GM21529 (cell line): ENCODE results near the gene PPM1E.
"Not testable (repeated sequence)": the region's sequence is repeated elsewhere in the genome, so short reads cannot be mapped to it uniquely, and the experiment has no call there.

Experiments used
- ATAC-seq: cut with Tn5 transposase; IDR thresholded peaks from one replicate; pipeline ENCODE4 v1.9.1; 2021; ENCODE audit not compliant: unreplicated experiment

Gene PPM1E

DNA sequence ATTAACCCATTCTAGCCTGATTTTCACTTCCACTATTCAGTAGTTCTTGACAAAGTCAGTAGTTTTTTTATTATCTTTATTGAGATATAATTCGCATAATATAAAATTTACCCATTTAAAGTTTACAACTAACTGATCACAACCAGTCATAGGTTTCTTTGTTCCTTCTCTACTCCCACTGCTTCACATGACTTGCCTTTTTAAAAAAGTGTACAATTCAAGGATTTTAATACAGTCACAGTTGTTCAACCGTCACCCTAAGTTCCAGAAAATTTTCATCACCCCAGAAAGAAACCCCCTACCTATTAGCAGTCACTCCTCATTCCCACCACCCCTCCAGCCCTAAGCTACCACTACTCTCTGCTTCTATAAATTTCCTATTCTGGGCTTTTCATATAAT is 188.5 kb downstream of the PPM1E start:
- no peak for ATAC-seq

DNA sequence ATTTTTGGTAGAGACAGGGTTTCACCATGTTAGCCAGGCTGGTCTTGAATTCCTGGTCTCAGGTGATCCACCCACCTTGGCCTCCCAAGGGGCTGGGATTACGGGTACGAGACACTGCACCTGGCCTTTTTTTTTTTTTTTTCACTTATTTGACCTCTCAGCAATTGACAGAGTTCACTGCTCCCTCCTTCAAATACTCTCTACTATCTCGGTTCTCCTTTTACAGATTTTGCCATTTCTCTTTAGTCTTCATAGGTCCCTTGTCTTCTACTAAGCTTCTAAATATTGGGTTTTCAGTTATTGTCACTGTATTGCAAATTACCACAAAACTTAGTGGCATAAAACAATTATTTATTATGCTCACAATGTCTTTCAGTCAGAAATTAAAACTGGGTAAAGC is 191.8 kb downstream of the PPM1E start:
- ATAC-seq = no peak

DNA sequence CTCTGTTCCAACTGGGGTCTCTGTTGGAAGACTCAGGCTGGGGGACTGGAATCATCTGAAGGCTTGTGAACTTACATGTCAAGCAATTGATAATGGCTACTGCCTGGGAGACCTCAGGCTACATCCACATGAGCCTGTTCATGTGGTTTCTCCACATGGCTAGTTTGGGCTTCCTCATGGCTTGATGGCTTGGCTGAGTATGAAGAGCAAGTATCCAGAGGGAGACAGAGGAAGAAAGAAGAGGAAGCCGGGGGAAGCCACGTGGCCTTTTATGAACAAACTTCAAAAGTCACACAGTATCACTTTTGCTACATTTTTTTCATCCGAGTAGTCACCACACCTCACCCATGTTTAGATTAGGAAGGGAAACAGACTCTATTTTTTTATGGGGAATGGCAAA is 192.2 kb downstream of the PPM1E start:
- ATAC-seq = no peak

DNA sequence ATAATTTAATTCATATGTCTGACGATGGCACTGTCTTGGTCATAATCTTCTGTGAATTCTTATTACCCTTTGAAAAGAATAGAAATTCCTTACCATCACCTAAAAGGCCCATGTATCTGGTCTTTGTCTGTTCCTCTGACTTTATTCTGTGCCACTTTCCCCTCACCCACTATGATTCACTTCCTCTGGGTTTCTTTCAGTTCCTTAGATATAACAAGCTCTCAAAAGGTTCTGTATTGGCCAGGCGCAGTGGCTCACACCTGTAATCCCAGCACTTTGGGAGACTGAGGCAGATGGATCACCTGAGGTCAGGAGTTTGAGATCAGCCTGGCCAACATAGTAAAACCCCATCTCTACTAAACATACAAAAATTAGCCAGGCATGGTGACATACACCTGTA is 198.7 kb downstream of the PPM1E start:
- ATAC-seq = not testable (repeated sequence)

DNA sequence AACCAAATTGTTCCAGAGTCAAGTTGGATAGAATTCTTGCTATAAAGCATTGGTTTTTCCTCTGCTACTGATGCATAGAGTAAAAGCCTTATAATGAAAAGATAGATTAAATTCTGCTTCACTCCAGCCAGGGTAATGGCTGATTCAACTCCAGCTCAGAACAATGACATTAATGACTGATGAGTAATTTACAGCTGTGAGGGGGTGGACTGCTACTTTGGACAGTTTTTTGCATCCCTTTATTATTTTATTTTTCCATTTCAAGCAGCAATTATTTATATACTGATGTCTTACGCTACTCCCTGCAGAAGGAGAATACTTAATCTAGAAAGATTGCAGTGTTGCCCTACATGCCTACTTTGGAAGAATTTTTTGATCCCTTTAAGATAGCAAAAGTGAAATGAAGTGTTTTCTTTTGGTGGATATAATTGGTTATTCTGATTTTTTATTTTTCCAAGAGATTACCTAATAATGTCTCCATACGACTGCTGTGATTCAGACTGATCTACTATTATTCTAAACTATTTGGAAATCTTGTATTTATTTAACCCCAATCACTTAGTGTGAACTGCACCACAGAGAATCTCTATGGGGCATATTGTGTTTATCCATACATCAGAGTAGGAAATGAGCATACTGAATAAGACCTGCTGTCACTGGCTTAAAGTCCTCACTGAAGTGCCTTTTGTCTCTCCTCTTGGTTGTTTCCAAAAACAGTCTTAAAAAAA is 201.5 kb downstream of the PPM1E start:
- no peak for ATAC-seq

DNA sequence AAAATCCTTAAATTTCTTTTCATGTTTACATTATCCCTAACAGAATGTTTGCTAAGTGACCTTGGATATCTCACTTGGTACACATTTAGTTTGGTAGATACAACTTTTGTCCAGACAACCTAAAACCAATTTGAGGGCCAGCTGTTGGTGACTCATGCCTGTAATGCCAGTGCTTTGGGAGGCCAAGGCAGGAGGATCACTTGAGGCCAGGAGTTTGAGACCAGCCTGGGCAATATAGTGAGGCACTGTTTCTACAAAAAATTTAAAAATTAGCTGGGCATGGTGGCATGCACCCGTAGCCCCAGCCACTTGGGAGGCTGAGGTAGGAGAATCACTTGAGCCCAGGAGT is 202.0 kb downstream of the PPM1E start:
- not testable (repeated sequence) for ATAC-seq

DNA sequence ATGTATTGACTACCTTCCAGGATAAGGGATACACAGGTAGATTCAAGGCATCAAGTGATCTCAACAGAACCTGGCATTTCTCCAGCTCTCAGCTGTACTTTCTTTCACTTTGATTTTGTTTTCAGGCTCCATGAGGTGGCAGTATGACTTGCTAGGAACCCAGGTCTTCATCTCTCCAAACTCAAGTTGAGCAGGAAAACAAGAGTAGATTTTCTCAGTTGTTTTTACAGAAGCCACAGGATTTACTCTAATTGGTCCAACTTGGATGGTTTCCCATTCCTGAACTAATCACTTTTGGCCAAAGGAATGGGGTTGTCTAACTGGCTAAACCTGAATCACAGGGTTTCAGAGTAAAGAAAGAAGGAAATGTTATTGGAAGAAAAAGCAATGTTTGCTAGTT is 204.4 kb downstream of the PPM1E start:
- ATAC-seq = no peak

DNA sequence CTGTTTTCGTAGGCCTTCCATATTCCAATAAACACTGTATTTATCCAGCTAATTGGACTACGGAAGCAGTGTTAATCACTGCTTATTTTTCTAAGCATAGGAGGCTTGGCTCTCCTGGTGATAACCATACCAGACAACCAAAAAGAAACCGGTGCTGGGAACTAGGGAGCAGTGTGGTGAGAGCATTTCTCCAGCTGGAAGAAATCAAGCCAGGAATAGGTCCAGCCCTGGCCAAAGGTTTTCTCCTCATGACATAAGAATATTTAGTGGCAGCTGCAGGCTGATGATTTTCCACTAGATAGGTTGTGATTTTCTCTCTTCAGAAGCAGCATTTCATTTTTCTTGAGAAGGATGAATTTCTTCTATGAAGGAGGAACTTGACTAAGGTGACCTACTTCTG is 209.6 kb downstream of the PPM1E start:
- ATAC-seq = no peak

DNA sequence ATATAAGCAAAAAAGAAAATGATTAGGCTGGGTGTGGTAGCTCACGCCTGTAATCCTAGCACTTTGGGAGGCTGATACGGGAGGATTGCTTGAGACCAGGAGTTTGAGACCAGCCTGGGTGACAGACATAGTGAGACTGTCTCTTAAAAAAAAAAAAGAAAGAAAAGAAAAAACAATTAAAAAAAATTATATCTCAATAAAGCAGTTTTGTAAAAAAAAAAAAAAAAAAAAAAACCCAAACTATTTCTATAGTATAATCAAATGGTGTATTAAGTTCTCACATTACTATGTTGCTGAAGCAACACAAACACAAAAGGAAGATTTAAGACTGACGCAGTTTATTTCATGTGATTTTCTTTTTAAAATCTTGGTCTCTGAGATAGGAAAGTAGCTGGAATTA is 210.6 kb downstream of the PPM1E start:
- ATAC-seq = no peak

DNA sequence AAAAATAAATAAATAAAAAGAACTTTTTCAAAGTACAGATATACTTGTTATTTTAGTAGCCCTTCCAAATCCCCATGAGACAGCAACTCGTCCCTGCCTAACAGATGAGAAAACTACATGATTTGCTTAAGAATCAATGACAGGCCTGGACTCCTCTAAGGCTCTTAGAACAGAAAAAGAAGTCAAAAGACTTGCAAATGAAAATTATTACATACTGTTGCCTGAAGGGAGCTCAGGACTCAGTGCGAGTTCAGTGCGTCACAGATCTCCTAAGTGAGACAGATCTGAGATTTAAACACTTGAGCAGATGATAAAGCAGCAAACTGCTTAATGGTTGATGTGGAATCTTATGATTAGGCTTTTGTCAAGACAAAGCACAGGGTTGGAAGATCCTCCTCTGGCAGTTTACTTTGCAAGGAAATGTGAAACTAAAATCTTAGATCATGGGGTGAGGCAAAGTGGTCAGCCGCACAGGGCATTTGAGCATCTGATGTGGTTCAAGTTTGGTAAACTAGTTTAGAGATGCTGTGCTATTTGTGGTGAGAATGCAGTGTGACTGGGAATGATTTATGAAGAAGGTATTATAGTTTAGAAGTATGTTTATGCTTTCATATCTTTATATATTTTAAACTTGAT is 212.9 kb downstream of the PPM1E start:
- no peak for ATAC-seq

DNA sequence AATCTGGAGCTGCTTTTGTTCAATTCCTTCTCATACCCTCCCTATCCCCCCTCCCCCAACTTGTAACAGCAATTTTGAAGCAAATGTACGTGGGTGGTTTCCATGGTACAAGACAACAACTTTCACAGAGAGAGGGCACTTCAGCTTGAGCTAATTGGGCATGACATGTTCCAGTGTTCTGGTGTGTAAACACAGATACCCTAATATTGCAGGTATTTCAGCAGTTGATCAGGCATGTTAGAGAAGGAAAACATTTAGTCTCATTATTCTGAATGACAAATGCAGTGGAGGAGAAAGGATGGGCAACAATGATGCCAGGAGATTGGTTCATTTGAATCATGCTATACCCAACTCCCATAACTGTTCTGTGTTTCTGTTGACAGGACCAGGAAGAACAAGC is 213.5 kb downstream of the PPM1E start:
- no peak for ATAC-seq

DNA sequence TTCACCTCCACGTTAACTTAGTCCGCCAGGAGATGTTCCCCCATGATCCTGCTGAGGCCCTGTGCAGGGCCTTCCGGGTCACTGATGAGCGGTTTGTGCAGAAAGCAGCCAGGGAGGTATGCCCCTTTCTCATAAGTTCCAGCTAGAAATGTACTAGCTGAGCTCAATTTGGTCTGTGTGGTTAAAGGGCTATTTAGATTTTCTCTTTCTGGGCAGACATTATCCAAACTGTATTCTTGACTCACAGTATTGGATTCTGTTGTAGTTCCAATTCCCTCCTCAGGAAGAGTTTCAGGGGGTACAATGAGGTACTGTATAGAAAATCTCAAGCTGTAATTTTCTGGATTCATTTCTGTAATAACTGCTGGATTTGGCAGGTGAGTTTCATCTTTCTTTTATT is 214.0 kb downstream of the PPM1E start:
- ATAC-seq = no peak

DNA sequence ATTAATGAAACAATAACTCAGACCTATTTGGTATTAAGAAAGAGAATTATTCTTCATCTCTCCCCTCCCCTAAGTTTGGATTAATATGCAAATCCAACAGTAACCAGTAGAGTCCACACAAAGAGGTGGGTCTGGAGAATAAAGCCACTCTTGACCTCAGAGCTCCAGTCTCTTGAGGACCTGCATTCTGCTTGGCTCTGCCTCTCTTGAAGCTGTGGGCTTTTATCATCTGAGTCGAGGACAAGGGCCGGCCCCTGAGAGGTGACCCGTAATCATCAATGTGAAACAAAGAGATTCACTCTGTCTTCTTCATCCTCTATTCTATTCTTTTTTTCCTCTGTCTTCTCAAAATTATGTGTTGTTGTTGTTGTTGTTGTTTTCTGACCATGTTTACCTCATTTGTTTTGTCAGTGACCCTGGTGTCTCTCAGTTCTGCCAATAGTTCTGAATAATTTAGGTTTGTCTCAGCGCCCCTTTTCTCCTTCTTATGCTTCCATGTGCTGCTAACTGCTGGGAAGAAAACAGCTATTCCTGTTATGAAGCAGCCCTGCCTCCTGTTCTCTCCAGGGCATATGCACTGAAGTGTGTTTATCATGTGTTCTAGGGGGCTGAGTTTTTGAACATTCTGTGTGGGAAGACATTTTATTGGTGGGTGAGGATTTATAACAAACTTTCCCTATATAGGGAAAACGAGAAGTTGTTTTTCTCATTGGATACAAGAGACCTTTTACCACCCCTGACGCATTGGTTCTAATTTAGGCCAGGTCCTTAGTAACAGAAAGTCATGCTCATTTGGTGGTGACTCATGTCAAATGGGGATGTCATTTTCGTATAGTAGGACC is 215.2 kb downstream of the PPM1E start:
- no peak for ATAC-seq

DNA sequence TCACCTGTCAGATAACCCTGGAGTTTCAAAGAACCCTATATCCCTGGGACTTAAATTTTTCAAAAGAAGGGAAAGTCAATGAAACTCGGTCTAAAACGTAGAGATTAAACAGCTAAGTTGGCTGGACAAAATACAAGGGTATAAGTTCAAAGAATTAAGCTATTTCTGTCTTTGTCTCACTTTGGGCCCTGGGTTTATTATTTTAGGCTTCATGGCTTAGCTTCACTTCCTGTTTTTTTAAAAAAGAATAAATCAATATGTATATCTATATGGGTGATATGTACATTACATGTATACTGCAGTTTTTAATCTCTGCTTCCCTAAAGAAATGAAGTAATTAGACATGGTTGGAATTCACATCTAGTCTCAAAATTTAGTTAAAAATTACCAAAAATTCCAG is 218.7 kb downstream of the PPM1E start:
- no peak for ATAC-seq

DNA sequence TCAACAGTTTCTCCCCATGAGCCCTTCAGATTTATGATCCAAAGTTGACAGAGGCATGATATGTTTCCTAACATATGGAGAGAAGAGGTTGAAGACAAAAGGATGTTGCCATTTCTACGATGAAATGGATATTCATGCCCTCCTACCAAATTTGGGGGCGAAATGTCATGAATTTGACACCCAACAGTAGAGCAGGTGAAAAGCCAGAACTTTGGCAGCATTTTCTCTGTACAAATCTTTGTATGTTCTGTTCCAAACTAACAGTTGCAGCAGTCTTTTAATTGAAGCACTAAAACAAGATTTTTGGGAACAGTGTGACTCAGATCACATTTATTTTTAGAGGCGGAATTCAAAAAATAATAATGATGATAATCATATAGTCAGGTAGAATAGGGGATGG is 220.9 kb downstream of the PPM1E start:
- ATAC-seq = no peak

DNA sequence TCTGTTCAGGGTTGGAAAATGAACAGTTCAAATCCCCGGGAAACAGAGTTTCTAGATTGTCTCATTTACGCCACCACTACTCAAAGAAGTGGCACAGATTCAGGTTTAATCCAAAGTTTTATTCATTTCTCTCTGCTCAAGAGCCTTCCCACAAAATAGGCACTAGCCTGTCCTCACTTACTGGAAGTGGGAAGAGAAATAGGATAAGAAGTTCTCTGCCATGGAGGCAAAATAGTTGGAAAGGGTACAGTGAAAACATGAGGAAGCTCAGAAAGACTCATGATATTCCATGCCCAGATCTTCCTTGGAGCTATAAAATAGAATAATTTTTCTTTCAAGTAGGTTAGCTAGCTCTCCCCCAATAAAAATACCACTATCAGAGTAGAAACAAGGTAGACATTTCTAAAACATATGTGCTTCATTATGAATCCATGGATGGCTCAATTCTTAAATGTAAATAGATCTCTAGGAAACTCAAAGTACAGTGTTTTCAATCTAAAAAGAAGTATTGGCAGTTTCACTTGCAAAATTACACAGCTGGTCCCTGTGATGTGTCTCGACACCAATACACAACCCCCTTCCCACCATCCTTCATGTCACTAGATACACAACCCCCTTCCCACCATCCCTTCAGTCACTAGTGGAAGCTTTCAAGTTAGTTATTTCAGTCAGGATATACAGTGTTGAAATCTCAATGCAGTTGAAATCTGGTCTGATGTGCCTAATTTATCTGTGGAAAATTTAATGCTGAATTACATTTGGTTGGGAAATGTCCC is 225.2 kb downstream of the PPM1E start:
- no peak for ATAC-seq

DNA sequence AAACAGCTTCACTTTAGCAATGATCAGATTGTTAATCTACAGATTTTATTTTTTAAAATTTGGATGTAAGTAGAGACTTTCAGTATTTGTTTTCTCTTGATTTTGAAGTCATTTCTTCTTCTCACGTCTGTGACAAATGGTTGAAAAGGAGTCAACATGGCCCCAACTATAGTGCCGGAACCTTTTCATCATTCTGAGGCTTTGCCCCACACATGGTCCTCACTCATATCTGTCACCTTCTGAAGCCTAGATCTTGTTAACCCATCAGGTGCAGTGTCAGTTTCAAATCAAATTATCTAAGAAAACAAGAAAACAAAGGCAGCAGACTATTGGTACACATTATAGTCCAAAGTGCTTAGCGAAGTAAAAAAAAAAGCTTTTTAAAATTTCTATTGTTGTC is 227.0 kb downstream of the PPM1E start:
- no peak for ATAC-seq

DNA sequence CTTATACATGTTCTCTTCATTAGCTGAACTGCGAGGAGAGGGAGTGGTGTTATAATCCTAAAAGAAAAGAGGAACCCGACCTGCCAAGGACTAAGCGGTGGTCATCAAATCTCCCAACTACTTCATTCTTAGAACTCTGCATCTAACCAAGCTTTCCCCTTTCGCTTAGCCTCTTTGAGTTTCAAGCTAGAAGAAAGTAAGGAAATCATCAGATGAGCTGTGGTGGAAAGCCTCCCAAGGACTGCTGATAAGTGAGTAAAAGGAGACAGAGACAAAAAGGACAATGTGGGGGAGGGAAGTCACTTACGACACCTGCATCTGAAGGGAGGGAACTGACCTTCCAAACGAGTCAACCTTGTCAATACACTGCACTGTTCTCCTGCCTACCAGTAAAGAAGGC is 229.7 kb downstream of the PPM1E start:
- no peak for ATAC-seq

DNA sequence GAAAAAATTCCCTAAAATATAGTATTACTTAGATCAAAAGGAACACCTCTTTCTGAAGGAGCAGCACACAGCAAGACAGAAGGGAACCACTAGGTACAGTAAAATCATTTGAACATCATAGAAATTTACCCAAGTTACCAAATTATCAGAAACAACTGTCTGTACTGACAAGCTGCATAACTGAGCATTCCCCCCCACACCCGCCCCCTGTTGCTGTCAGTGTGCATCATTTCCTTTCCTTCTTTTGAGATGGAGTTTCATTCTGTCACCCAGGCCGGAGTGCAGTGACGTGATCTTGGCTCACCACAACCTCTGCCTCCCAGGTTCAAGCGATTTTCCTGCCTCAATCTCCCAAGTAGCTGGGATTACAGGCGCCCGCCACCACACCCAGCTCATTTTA is 230.3 kb downstream of the PPM1E start:
- ATAC-seq = no peak

DNA sequence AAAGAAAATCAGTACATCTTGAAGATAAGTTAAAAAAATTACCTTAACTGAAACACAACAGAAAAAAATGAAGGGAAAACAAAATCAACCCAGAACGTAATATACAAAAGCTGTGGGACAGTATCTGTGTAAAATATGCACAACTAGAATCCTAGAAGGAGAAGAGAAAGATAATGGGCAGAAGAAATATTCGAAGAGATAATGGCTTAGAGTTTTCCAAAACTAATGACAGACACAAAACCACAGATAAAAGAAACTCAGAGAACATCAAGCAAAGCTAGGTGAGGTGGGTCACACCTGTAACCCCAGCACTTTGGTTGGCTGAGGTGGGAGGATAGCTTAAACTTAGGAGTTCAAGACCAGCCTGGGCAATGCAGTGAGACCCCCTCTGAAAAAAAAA is 234.0 kb downstream of the PPM1E start:
- no peak for ATAC-seq

DNA sequence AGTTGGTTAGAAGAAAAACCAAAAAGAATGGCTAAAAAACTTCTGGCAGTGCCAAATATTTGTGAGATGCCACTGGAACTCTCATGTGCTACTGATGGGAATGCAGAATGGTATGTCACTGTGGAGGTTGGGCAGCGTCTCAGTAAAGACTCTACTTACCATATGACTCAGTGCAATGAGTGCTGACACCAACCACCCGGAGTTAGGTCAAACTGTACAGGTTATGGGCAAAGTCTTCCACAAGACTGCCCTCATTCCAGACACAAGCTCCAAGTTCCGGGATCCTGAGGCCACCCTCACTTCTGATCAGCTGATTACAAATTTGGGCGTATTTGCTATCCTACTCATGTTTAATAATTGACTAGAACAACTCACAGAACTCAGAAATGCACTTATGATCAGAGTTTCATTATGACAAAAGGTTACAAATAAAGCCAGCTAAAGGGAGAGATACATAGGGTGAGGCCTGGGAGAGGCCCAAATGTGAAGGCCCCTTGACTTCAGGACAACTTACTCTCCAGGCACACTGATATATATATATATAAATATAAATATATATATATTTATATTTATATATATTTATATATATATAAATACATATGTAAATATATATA is 236.2 kb downstream of the PPM1E start:
- peak; percentile 78 for ATAC-seq
